PC-9 (cell line): ENCODE results near the gene GAD2. TPM values are rescaled to one million over a fixed set of nuclear protein-coding genes. Genes with fewer than 3 reads are reported as not detected.

Experiments
- BruUV-seq: library from RNA; stranded (reverse); fragments of 400-500 nt; replicated peaks from 2 replicates; lab custom pipeline; 2021; lab: Mats Ljungman, UMichigan
- CTCF ChIA-PET: fragments of 300-600 bp; sonication (Branson Sonifier 250); formaldehyde crosslinking; loops from one replicate; lab custom pipeline; 2022; ENCODE audit warnings: antibody characterized with exemption; lab: Charles Lee
- POLR2A ChIA-PET: fragments of 300-600 bp; sonication (Branson Sonifier 250); formaldehyde crosslinking; loops from one replicate; lab custom pipeline; 2022; ENCODE audit warnings: antibody characterized with exemption; ENCODE audit not compliant: unreplicated experiment; lab: Charles Lee
- DNase-seq, 2 experiments: peaks; one replicate each; pipeline versions ENCODE4 v3.0.0 to v3.0.0-alpha.2; 2015 to 2022; ENCODE audit warnings: mixed read lengths in 1 of 2
- H2AFZ ChIP-seq: fragments of 200-600 bp; sonication (generic); 2 replicates; pipeline ENCODE4 v1.8.1; 2017; ENCODE audit warnings: antibody characterized with exemption
- H3F3A ChIP-seq: fragments of 200-600 bp; sonication (generic); 2 replicates; pipeline ENCODE4 v1.8.1; 2017; ENCODE audit warnings: antibody characterized with exemption, mild to moderate bottlenecking, low read depth; ENCODE audit not compliant: insufficient read depth
- H3K27ac ChIP-seq: fragments of 200-600 bp; sonication (generic); 2 replicates; pipeline ENCODE4 v1.6.1; 2016; ENCODE audit warnings: mixed run types
- H3K27me3 ChIP-seq: fragments of 200-600 bp; sonication (generic); 2 replicates; pipeline ENCODE4 v1.6.1; 2016; ENCODE audit warnings: low read depth, mixed run types; ENCODE audit not compliant: insufficient read depth
- H3K36me3 ChIP-seq: fragments of 200-600 bp; sonication (generic); 2 replicates; pipeline ENCODE4 v1.6.1; 2016; ENCODE audit warnings: low read depth, mixed run types
- H3K4me1 ChIP-seq: fragments of 200-600 bp; sonication (generic); replicated peaks from 2 replicates; pipeline ENCODE4 v1.6.1; 2016; ENCODE audit warnings: mixed run types; ENCODE audit not compliant: insufficient read depth
- H3K4me2 ChIP-seq: fragments of 200-600 bp; sonication (generic); 2 replicates; pipeline ENCODE4 v1.6.1; 2017; ENCODE audit warnings: mixed run types
- H3K4me3 ChIP-seq: fragments of 200-600 bp; sonication (generic); 2 replicates; pipeline ENCODE4 v1.6.1; 2016; ENCODE audit warnings: mixed run types
- H3K79me2 ChIP-seq: fragments of 200-600 bp; sonication (generic); 2 replicates; pipeline ENCODE4 v1.6.1; 2017; ENCODE audit warnings: low read depth, mixed run types
- H3K9me2 ChIP-seq: fragments of 200-600 bp; sonication (generic); 2 replicates; pipeline ENCODE4 v1.8.1; 2017; ENCODE audit warnings: mild to moderate bottlenecking; ENCODE audit not compliant: insufficient read depth
- H3K9me3 ChIP-seq: fragments of 200-600 bp; sonication (generic); 2 replicates; pipeline ENCODE4 v1.8.1; 2016; ENCODE audit warnings: low read depth; ENCODE audit not compliant: insufficient read depth
- H4K20me1 ChIP-seq: fragments of 200-600 bp; sonication (generic); 2 replicates; pipeline ENCODE4 v1.8.1; 2017; ENCODE audit not compliant: insufficient read depth
- CTCF ChIP-seq: fragments of 200-600 bp; sonication (generic); conservative IDR thresholded peaks from 2 replicates; pipeline ENCODE4 v1.6.1; 2017; ENCODE audit warnings: mixed run types, antibody characterized with exemption, mild to moderate bottlenecking, moderate library complexity
- EZH2 ChIP-seq: fragments of 200-600 bp; sonication (generic); IDR thresholded peaks from 2 replicates; pipeline ENCODE4 v1.8.0; 2017; ENCODE audit warnings: antibody characterized with exemption, low read depth
- intact Hi-C: fragments of 100-400 bp; cut with micrococcal nuclease; formaldehyde crosslinking; loops from one replicate; pipeline ENCODE4 v1.10.0; 2022; ENCODE audit not compliant: unreplicated experiment
- total RNA-seq: library from RNA; stranded (reverse); gene quantifications from 2 replicates; pipeline ENCODE4 v1.2.3, GENCODE V29; 2021

GAD2 gene
- total RNA-seq, 1 experiment from 2014 or later: not detected

- no peaks in the 10 kb centered on the region for H3K79me2 ChIP-seq
- intact Hi-C loops: no loop called here
- H3K9me2 ChIP-seq: no peaks in the 10 kb centered on the region
- peaks cover 33% of the 10 kb centered on the region; the same call in 1 of the 2 replicates for H3K27me3 ChIP-seq
- H4K20me1 ChIP-seq: no peaks in the 10 kb centered on the region
- BruUV-seq: no TSS peak
- H3K36me3 ChIP-seq: no peaks in the 10 kb centered on the region
- CTCF ChIA-PET: no interaction called here
- no peak overlapping the region for H3K4me2 ChIP-seq
- H3K4me3 ChIP-seq: no peak overlapping the region
- no peak overlapping the region for H2AFZ ChIP-seq
- no peaks in the 10 kb centered on the region for H3F3A ChIP-seq
- no peak overlapping the region for H3K27ac ChIP-seq
- H3K9me3 ChIP-seq: no peaks in the 10 kb centered on the region
- POLR2A ChIA-PET: no interaction called here
- H3K4me1 ChIP-seq: no peaks in the 10 kb centered on the region
- no peak for TF ChIP-seq CTCF
- no peak for TF ChIP-seq EZH2
- DNase-seq: no peak
These were observed 15.6 kb downstream of the GAD2 start for GRCh38 chr10:26232174-26232573.

GRCh38 chr10:26235761-26236160 lies 19.2 kb downstream of the GAD2 start:
- Histone ChIP-seq H2AFZ (no peak overlapping the region), H3K36me3 (no peaks in the 10 kb centered on the region), H3K4me3 (no peak overlapping the region), H3K9me3 (no peaks in the 10 kb centered on the region), H4K20me1 (no peaks in the 10 kb centered on the region), H3K4me2 (no peak overlapping the region), H3K27ac (no peak overlapping the region), H3K79me2 (no peaks in the 10 kb centered on the region), H3K9me2 (no peaks in the 10 kb centered on the region), H3K27me3 (peaks cover 33% of the 10 kb centered on the region; the same call in 1 of the 2 replicates), H3F3A (no peaks in the 10 kb centered on the region), H3K4me1 (no peaks in the 10 kb centered on the region)
- intact Hi-C loops: no loop called here
- no peak for TF ChIP-seq CTCF
- no peak for TF ChIP-seq EZH2
- DNase-seq: no peak
- BruUV-seq: no TSS peak
- CTCF ChIA-PET: no interaction called here
- POLR2A ChIA-PET: no interaction called here

- DNase-seq: no peak
- no peak overlapping the region for H3K27ac ChIP-seq
- H2AFZ ChIP-seq: no peak overlapping the region
- H3K9me2 ChIP-seq: no peaks in the 10 kb centered on the region
- no peaks in the 10 kb centered on the region for H3F3A ChIP-seq
- no peaks in the 10 kb centered on the region for H3K9me3 ChIP-seq
- H3K4me3 ChIP-seq: no peak overlapping the region
- ChIA-PET CTCF (no interaction called here), POLR2A (no interaction called here)
- peaks cover 25% of the 10 kb centered on the region; the same call in 1 of the 2 replicates for H3K27me3 ChIP-seq
- BruUV-seq: no TSS peak
- TF ChIP-seq CTCF (no peak), EZH2 (no peak)
- H3K79me2 ChIP-seq: no peaks in the 10 kb centered on the region
- H3K36me3 ChIP-seq: no peaks in the 10 kb centered on the region
- intact Hi-C loops: no loop called here
- no peaks in the 10 kb centered on the region for H3K4me1 ChIP-seq
- H3K4me2 ChIP-seq: no peak overlapping the region
- no peaks in the 10 kb centered on the region for H4K20me1 ChIP-seq
These were observed 21.8 kb downstream of the GAD2 start for GRCh38 chr10:26238378-26238777.
